ENCODE results near the gene PLEKHA6. TPM values are rescaled to one million over a fixed set of nuclear protein-coding genes. Genes with fewer than 3 reads are reported as not detected.

PLEKHA6 gene
- total and polyA plus RNA-seq, 4 donors, result 17.1 to 33.2 (median 26.6) TPM

DNA sequence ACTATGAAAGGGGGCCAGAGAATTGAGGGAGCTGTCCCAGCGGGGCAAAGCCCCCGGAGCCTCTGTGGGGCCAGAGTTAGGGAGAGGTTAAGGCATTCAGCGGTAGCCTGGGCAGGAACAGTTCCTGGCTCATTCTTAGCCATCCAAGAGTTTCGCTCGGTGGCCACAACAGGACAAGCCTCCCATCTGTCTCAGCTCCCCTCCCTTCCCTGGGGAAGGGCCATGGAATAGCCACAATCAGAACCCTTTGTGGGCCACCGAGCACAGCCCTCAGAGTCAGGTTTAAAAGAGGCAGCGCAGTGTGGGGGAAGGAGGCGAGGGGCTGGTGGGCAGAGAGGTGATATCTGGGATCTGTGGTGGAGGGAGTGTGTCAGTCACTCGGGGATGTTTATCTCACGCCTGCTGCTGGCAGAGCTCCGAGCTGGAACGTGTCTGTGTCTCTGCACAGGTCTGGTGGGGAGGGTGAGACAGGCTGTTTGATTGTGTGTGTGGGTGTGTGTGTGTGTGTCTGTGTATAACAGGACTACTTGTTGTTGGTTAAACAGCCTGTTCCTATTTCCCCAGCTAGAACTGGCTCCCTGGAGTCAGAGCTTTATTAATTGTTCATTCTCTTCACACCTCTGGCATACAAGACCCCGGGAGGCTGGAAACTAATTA is 96.3 kb downstream of the PLEKHA6 start:
- peaks cover 61% of the 10 kb centered on the region for H3K4me1 ChIP-seq (ENCODE audit: control insufficient read depth, insufficient read depth, low read length)
- 10% methylated on average over 12 of the region's 13 CpGs for WGBS (ENCODE audit: insufficient coverage)

GRCh38 chr1:204262506-204263253 is 97.0 kb downstream of the PLEKHA6 start:
- WGBS (ENCODE audit: insufficient coverage), result 35% methylated on average over 13 of the region's 13 CpGs
- Histone ChIP-seq H3K4me1 (ENCODE audit: control insufficient read depth, insufficient read depth, low read length) (peaks cover 58% of the 10 kb centered on the region), H3K36me3 (ENCODE audit: control insufficient read depth, insufficient read depth, low read length) (peaks cover 67% of the 10 kb centered on the region), H3K9me3 (ENCODE audit: control insufficient read depth, insufficient read depth, low read length) (no peaks in the 10 kb centered on the region), H3K27me3 (ENCODE audit: control insufficient read depth, insufficient read depth, low read length) (no peaks in the 10 kb centered on the region), H3K4me3 (ENCODE audit: low read depth, low read length) (no peak overlapping the region), H3K27ac (ENCODE audit: low read depth, low read length) (peak overlapping the region; percentile 63)
- DNase-seq (ENCODE audit: low read depth in 4 of 6, low spot score in 6 of 6), result peak in 2 of 6 donors; percentile 59 to 60

More for the DNA sequence above, 96.3 kb downstream of the PLEKHA6 start:
- H3K9me3 ChIP-seq (ENCODE audit: control insufficient read depth, insufficient read depth, low read length), result no peaks in the 10 kb centered on the region
- no peaks in the 10 kb centered on the region for H3K27me3 ChIP-seq (ENCODE audit: control insufficient read depth, insufficient read depth, low read length)
- no peak overlapping the region for H3K4me3 ChIP-seq (ENCODE audit: low read depth, low read length)
- DNase-seq (ENCODE audit: low read depth in 4 of 6, low spot score in 6 of 6), result peak in 2 of 6 donors; percentile 79 to 81
- H3K36me3 ChIP-seq (ENCODE audit: control insufficient read depth, insufficient read depth, low read length), result peaks cover 65% of the 10 kb centered on the region
- H3K27ac ChIP-seq (ENCODE audit: low read depth, low read length), result peak overlapping the region; percentile 63

DNA sequence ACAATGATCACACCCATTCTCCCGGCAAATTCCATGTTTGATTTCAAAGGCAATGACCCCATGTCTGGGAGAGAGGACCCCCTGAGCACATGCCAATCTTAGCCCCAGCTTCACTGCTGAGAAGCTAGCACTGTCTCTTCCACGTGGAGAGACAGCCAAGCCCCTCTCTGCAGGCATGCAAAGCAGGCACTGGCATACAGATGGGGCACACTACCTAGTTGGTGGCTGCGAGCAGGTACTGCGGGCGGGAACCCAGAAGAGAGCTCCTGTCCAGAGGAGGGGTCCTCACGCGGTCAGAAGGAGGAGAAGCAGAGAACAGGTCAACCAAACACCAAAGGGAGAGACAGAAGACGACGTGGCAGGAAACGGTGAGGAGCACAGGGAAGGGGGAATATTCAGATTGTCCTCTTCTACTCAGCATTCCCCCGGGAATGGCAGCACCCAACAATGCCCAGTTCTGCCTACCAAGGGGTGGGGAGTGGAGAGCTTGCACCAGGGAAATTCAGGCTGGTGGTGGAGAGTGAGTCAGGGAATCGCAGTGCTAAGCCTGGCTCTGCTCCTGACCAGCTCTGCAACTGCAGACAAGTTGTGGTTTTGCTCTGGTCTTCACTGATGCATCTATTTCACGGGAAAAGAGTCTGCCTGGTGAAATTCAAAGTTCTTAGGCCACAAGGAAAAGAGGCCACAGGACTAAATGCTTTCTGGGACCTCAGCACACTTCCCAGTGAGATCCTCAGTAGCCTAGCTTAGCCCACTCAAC is 97.8 kb downstream of the PLEKHA6 start:
- Histone ChIP-seq H3K4me1 (ENCODE audit: control insufficient read depth, insufficient read depth, low read length) (peaks cover 59% of the 10 kb centered on the region), H3K27me3 (ENCODE audit: control insufficient read depth, insufficient read depth, low read length) (no peaks in the 10 kb centered on the region), H3K4me3 (ENCODE audit: low read depth, low read length) (no peak overlapping the region), H3K27ac (ENCODE audit: low read depth, low read length) (no peak overlapping the region), H3K36me3 (ENCODE audit: control insufficient read depth, insufficient read depth, low read length) (peaks cover 68% of the 10 kb centered on the region), H3K9me3 (ENCODE audit: control insufficient read depth, insufficient read depth, low read length) (no peaks in the 10 kb centered on the region)
- no peak for DNase-seq (ENCODE audit: low read depth in 4 of 6, low spot score in 6 of 6)
- WGBS (ENCODE audit: insufficient coverage), result 91% methylated on average over 12 of the region's 13 CpGs

GRCh38 chr1:204261266-204261665 is 98.5 kb downstream of the PLEKHA6 start:
- no peaks in the 10 kb centered on the region for H3K27me3 ChIP-seq (ENCODE audit: control insufficient read depth, insufficient read depth, low read length)
- no peak overlapping the region for H3K4me3 ChIP-seq (ENCODE audit: low read depth, low read length)
- H3K4me1 ChIP-seq (ENCODE audit: control insufficient read depth, insufficient read depth, low read length), result peaks cover 58% of the 10 kb centered on the region
- no peaks in the 10 kb centered on the region for H3K9me3 ChIP-seq (ENCODE audit: control insufficient read depth, insufficient read depth, low read length)
- peaks cover 72% of the 10 kb centered on the region for H3K36me3 ChIP-seq (ENCODE audit: control insufficient read depth, insufficient read depth, low read length)
- WGBS (ENCODE audit: insufficient coverage), result 96% methylated on average over 9 of the region's 12 CpGs
- DNase-seq (ENCODE audit: low read depth in 4 of 6, low spot score in 6 of 6), result no peak
- no peak overlapping the region for H3K27ac ChIP-seq (ENCODE audit: low read depth, low read length)

DNA sequence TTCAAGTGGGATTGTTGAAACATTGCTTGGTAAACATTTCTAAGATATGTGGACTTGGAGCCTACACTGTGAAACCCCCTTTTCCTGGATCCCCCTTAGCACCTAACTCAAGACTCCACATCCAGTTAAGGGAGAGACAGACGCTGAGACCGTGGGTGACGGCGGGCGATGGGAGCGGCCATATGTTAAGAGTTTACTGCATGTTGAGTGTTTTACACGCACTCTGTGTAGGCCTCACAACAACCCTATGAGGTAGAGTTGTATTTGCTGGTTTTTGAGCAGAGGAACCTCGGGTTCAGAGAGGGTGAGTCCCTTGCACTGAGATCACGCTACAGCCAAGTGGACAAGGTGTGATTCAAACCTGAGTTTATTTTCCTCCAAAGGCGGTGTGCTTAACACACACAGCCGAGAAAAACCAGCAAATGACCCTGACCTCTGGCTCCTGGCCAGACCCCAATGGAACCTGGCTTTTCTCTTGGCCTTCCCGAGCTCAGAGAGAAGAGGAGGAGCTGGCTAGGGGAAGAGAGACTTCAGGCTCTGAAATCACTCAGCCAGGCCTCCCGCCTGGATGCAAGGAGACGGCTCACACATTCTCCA is 99.0 kb downstream of the PLEKHA6 start:
- no peaks in the 10 kb centered on the region for H3K27me3 ChIP-seq (ENCODE audit: control insufficient read depth, insufficient read depth, low read length)
- H3K36me3 ChIP-seq (ENCODE audit: control insufficient read depth, insufficient read depth, low read length), result peaks cover 69% of the 10 kb centered on the region
- H3K4me3 ChIP-seq (ENCODE audit: low read depth, low read length), result no peak overlapping the region
- peak in 1 of 6 donors; percentile 40 for DNase-seq (ENCODE audit: low read depth in 4 of 6, low spot score in 6 of 6)
- no peaks in the 10 kb centered on the region for H3K9me3 ChIP-seq (ENCODE audit: control insufficient read depth, insufficient read depth, low read length)
- peaks cover 58% of the 10 kb centered on the region for H3K4me1 ChIP-seq (ENCODE audit: control insufficient read depth, insufficient read depth, low read length)
- WGBS (ENCODE audit: insufficient coverage), result 92% methylated on average over 5 of the region's 14 CpGs
- H3K27ac ChIP-seq (ENCODE audit: low read depth, low read length), result no peak overlapping the region

- peaks cover 67% of the 10 kb centered on the region for H3K36me3 ChIP-seq (ENCODE audit: control insufficient read depth, insufficient read depth, low read length)
- H3K9me3 ChIP-seq (ENCODE audit: control insufficient read depth, insufficient read depth, low read length), result no peaks in the 10 kb centered on the region
- peaks cover 64% of the 10 kb centered on the region for H3K4me1 ChIP-seq (ENCODE audit: control insufficient read depth, insufficient read depth, low read length)
- no peaks in the 10 kb centered on the region for H3K27me3 ChIP-seq (ENCODE audit: control insufficient read depth, insufficient read depth, low read length)
- DNase-seq (ENCODE audit: low read depth in 4 of 6, low spot score in 6 of 6), result no peak
- no peak overlapping the region for H3K27ac ChIP-seq (ENCODE audit: low read depth, low read length)
- 83% methylated on average over 3 of the region's 5 CpGs for WGBS (ENCODE audit: insufficient coverage)
- H3K4me3 ChIP-seq (ENCODE audit: low read depth, low read length), result no peak overlapping the region
These were observed 99.9 kb downstream of the PLEKHA6 start for GRCh38 chr1:204259782-204260181.

- Histone ChIP-seq H3K27me3 (ENCODE audit: control insufficient read depth, insufficient read depth, low read length) (no peaks in the 10 kb centered on the region), H3K9me3 (ENCODE audit: control insufficient read depth, insufficient read depth, low read length) (no peaks in the 10 kb centered on the region), H3K36me3 (ENCODE audit: control insufficient read depth, insufficient read depth, low read length) (peaks cover 64% of the 10 kb centered on the region), H3K4me3 (ENCODE audit: low read depth, low read length) (no peak overlapping the region), H3K4me1 (ENCODE audit: control insufficient read depth, insufficient read depth, low read length) (peaks cover 59% of the 10 kb centered on the region), H3K27ac (ENCODE audit: low read depth, low read length) (no peak overlapping the region)
- DNase-seq (ENCODE audit: low read depth in 4 of 6, low spot score in 6 of 6), result no peak
- 88% methylated on average over 17 of the region's 18 CpGs for WGBS (ENCODE audit: insufficient coverage)
These were observed 100.5 kb downstream of the PLEKHA6 start for GRCh38 chr1:204259196-204259595.

GRCh38 chr1:204258213-204259115 is 101.3 kb downstream of the PLEKHA6 start:
- DNase-seq (ENCODE audit: low read depth in 4 of 6, low spot score in 6 of 6), result peak in 2 of 6 donors; percentile 63 to 64
- WGBS (ENCODE audit: insufficient coverage), result 55% methylated on average over 5 of the region's 7 CpGs
- H3K27me3 ChIP-seq (ENCODE audit: control insufficient read depth, insufficient read depth, low read length), result no peaks in the 10 kb centered on the region
- no peaks in the 10 kb centered on the region for H3K9me3 ChIP-seq (ENCODE audit: control insufficient read depth, insufficient read depth, low read length)
- peaks cover 71% of the 10 kb centered on the region for H3K36me3 ChIP-seq (ENCODE audit: control insufficient read depth, insufficient read depth, low read length)
- no peak overlapping the region for H3K27ac ChIP-seq (ENCODE audit: low read depth, low read length)
- H3K4me1 ChIP-seq (ENCODE audit: control insufficient read depth, insufficient read depth, low read length), result peaks cover 57% of the 10 kb centered on the region
- no peak overlapping the region for H3K4me3 ChIP-seq (ENCODE audit: low read depth, low read length)

All from spinal cord (tissue), 10 donors.